Smooth muscle cell (in vitro differentiated cells): Measurements from ENCODE around the gene FOXP1. TPM values are rescaled to one million over a fixed set of nuclear protein-coding genes. Genes with fewer than 3 reads are reported as not detected.

Experiments used
- DNase-seq: peaks from one replicate; lab custom pipeline; 2025; ENCODE audit not compliant: unreplicated experiment; lab: John Stamatoyannopoulos, UW
- H2AFZ ChIP-seq: fragments of 200-600 bp; sonication (generic); 2 replicates; pipeline ENCODE4 v1.6.0; 2016; ENCODE audit warnings: antibody characterized with exemption, low read depth, mild to moderate bottlenecking
- H3F3A ChIP-seq: fragments of 200-600 bp; sonication (generic); 2 replicates; pipeline ENCODE4 v1.6.0; 2017; ENCODE audit warnings: antibody characterized with exemption, low read depth
- H3K27ac ChIP-seq: fragments of 200-600 bp; sonication (generic); 2 replicates; pipeline ENCODE4 v1.5.1; 2016; ENCODE audit warnings: low read depth, mild to moderate bottlenecking
- H3K27me3 ChIP-seq: fragments of 200-600 bp; sonication (generic); 2 replicates; pipeline ENCODE4 v1.6.1; 2016; ENCODE audit warnings: low read depth, mild to moderate bottlenecking
- H3K36me3 ChIP-seq: fragments of 200-600 bp; sonication (generic); 2 replicates; pipeline ENCODE4 v1.5.1; 2016; ENCODE audit warnings: low read depth
- H3K4me1 ChIP-seq: fragments of 200-600 bp; sonication (generic); 2 replicates; pipeline ENCODE4 v1.5.1; 2016; ENCODE audit warnings: low read depth
- H3K4me2 ChIP-seq: fragments of 200-600 bp; sonication (generic); 2 replicates; pipeline ENCODE4 v1.6.0; 2016; ENCODE audit warnings: mild to moderate bottlenecking
- H3K4me3 ChIP-seq: fragments of 200-600 bp; sonication (generic); 2 replicates; pipeline ENCODE4 v1.5.1; 2016; ENCODE audit warnings: mild to moderate bottlenecking
- H3K79me2 ChIP-seq: fragments of 200-600 bp; sonication (generic); 2 replicates; pipeline ENCODE4 v1.6.0; 2016; ENCODE audit warnings: low read depth, mild to moderate bottlenecking
- H3K9ac ChIP-seq: fragments of 200-600 bp; sonication (generic); 2 replicates; pipeline ENCODE4 v1.6.0; 2016; ENCODE audit warnings: low read depth
- H3K9me3 ChIP-seq: fragments of 200-600 bp; sonication (generic); replicated peaks from 2 replicates; pipeline ENCODE4 v1.5.1; 2016; ENCODE audit warnings: low read depth
- H4K20me1 ChIP-seq: fragments of 200-600 bp; sonication (generic); 2 replicates; pipeline ENCODE4 v1.6.0; 2016; ENCODE audit warnings: low read depth
- CTCF ChIP-seq: fragments of 200-600 bp; sonication (generic); IDR thresholded peaks from 2 replicates; pipeline ENCODE4 v1.5.1; 2017; ENCODE audit warnings: borderline replicate concordance, mild to moderate bottlenecking, antibody characterized with exemption; ENCODE audit not compliant: insufficient read depth, poor library complexity, severe bottlenecking
- WGBS: methylation state at CpG from one replicate; pipeline ENCODE4 v1.1.7; 2016; ENCODE audit warnings: low lambda C conversion rate; 5-methylcytosine and 5-hydroxymethylcytosine counted together
- polyA plus RNA-seq: library from polyadenylated mRNA; unstranded; fragments of >200 nt; fragmentation: Nextera tagmentation; extraction: Ambion mirVana; gene quantifications from 2 replicates; pipeline ENCODE4 v1.2.1, GENCODE V29; 2016
- total RNA-seq: library from RNA; depleted of rRNA; stranded (reverse); fragments of >200 nt; gene quantifications from 2 replicates; pipeline ENCODE4 v1.2.3, GENCODE V29; 2014

FOXP1 gene
- total and polyA plus RNA-seq, 2 experiments from 2014 or later: 40.9 to 68.0 TPM

- Histone ChIP-seq H3K27ac (peak overlapping the region; percentile 67), H3K79me2 (peaks cover 7% of the 10 kb centered on the region), H3K4me1 (peaks cover 4% of the 10 kb centered on the region), H3K36me3 (no peaks in the 10 kb centered on the region), H3F3A (peaks cover 9% of the 10 kb centered on the region), H4K20me1 (no peaks in the 10 kb centered on the region), H3K4me3 (no peak overlapping the region), H2AFZ (no peak overlapping the region), H3K4me2 (no peak overlapping the region), H3K9ac (no peak overlapping the region), H3K9me3 (no peaks in the 10 kb centered on the region), H3K27me3 (no peaks in the 10 kb centered on the region)
- no peak for DNase-seq
- no peak for TF ChIP-seq CTCF
- WGBS: over 99% methylated on average over 8 of the region's 8 CpGs
Measured at GRCh38 chr3:71443332-71443731, 140.2 kb downstream of the FOXP1 start.

GRCh38 chr3:71442652-71443042, 140.9 kb downstream of the FOXP1 start:
- Histone ChIP-seq H3K79me2 (peaks cover 4% of the 10 kb centered on the region), H4K20me1 (no peaks in the 10 kb centered on the region), H3K9ac (no peak overlapping the region), H3K9me3 (no peaks in the 10 kb centered on the region), H3K27me3 (no peaks in the 10 kb centered on the region), H3K36me3 (no peaks in the 10 kb centered on the region), H3K4me3 (no peak overlapping the region), H3K4me1 (peaks cover 6% of the 10 kb centered on the region), H3K4me2 (no peak overlapping the region), H3F3A (peaks cover 9% of the 10 kb centered on the region), H3K27ac (no peak overlapping the region), H2AFZ (no peak overlapping the region)
- TF ChIP-seq CTCF: no peak
- DNase-seq: no peak
- WGBS: 94% methylated on average over 5 of the region's 5 CpGs

- no peak for TF ChIP-seq CTCF
- no peak overlapping the region for H3K9ac ChIP-seq
- 91% methylated on average over 11 of the region's 11 CpGs for WGBS
- peaks cover 4% of the 10 kb centered on the region for H3K79me2 ChIP-seq
- H3K27me3 ChIP-seq: no peaks in the 10 kb centered on the region
- H3K36me3 ChIP-seq: no peaks in the 10 kb centered on the region
- no peak overlapping the region for H3K4me2 ChIP-seq
- no peak overlapping the region for H3K4me3 ChIP-seq
- peaks cover 9% of the 10 kb centered on the region for H3F3A ChIP-seq
- H4K20me1 ChIP-seq: no peaks in the 10 kb centered on the region
- H3K9me3 ChIP-seq: no peaks in the 10 kb centered on the region
- no peak for DNase-seq
- H2AFZ ChIP-seq: no peak overlapping the region
- no peak overlapping the region for H3K27ac ChIP-seq
- peaks cover 7% of the 10 kb centered on the region for H3K4me1 ChIP-seq
Measured at GRCh38 chr3:71441925-71442651, 141.4 kb downstream of the FOXP1 start.
